MM.1S (cell line): ENCODE results near the gene KANK2.

Experiments
- DNase-seq: peaks from one replicate; pipeline ENCODE4 v3.0.0-alpha.2; 2015
- H2AFZ ChIP-seq: fragments of 300-600 bp; sonication (generic); 2 replicates; pipeline ENCODE4 v1.6.0; 2016; ENCODE audit warnings: antibody characterized with exemption, low read length
- H3F3A ChIP-seq: fragments of 300-600 bp; sonication (generic); 2 replicates; pipeline ENCODE4 v1.6.1; 2016; ENCODE audit warnings: mild to moderate bottlenecking, antibody characterized with exemption, low read length, moderate library complexity, mixed read lengths; ENCODE audit not compliant: insufficient read depth
- H3K27ac ChIP-seq: fragments of 300-600 bp; sonication (generic); 2 replicates; pipeline ENCODE4 v1.5.1; 2016; ENCODE audit warnings: mild to moderate bottlenecking, low read length
- H3K27me3 ChIP-seq: fragments of 300-600 bp; sonication (generic); replicated peaks from 2 replicates; pipeline ENCODE4 v1.6.0; 2016; ENCODE audit warnings: low read length; ENCODE audit not compliant: insufficient read depth
- H3K36me3 ChIP-seq: fragments of 300-600 bp; sonication (generic); replicated peaks from 2 replicates; pipeline ENCODE4 v1.6.1; 2016; ENCODE audit warnings: mild to moderate bottlenecking, low read length, mixed read lengths; ENCODE audit not compliant: insufficient read depth
- H3K4me1 ChIP-seq: fragments of 300-600 bp; sonication (generic); 2 replicates; pipeline ENCODE4 v1.6.1; 2016; ENCODE audit warnings: low read length, mixed read lengths
- H3K4me2 ChIP-seq: fragments of 300-600 bp; sonication (generic); 2 replicates; pipeline ENCODE4 v1.6.0; 2016; ENCODE audit warnings: low read depth, low read length
- H3K4me3 ChIP-seq: fragments of 300-600 bp; sonication (generic); 2 replicates; pipeline ENCODE4 v1.5.1; 2016; ENCODE audit warnings: low read length, mixed read lengths
- H3K79me2 ChIP-seq: fragments of 300-600 bp; sonication (generic); 2 replicates; pipeline ENCODE4 v1.6.1; 2016; ENCODE audit warnings: mixed run types, low read length, mixed read lengths
- H3K9ac ChIP-seq: fragments of 300-600 bp; sonication (generic); 2 replicates; pipeline ENCODE4 v1.6.1; 2016; ENCODE audit warnings: low read length, mixed read lengths
- H3K9me2 ChIP-seq: fragments of 300-600 bp; sonication (generic); replicated peaks from 2 replicates; pipeline ENCODE4 v1.6.1; 2016; ENCODE audit warnings: mild to moderate bottlenecking, low read length, mixed read lengths; ENCODE audit not compliant: insufficient read depth
- H3K9me3 ChIP-seq: fragments of 300-600 bp; sonication (generic); replicated peaks from 2 replicates; pipeline ENCODE4 v1.6.1; 2016; ENCODE audit warnings: mild to moderate bottlenecking, low read length, mixed read lengths; ENCODE audit not compliant: insufficient read depth
- H4K20me1 ChIP-seq: fragments of 300-600 bp; sonication (generic); 2 replicates; pipeline ENCODE4 v1.6.1; 2016; ENCODE audit warnings: mild to moderate bottlenecking, low read length, moderate library complexity, mixed read lengths; ENCODE audit not compliant: insufficient read depth
- CTCF ChIP-seq: fragments of 300-600 bp; sonication (generic); IDR thresholded peaks from 2 replicates; pipeline ENCODE4 v1.5.1; 2016; ENCODE audit warnings: antibody characterized with exemption, low read length, mixed read lengths
- EZH2 ChIP-seq: fragments of 300-600 bp; sonication (generic); optimal IDR thresholded peaks from 2 replicates; pipeline ENCODE3; 2017; ENCODE audit warnings: low read depth, mild to moderate bottlenecking, antibody characterized with exemption, low read length, mixed read lengths
- EZH2phosphoT487 ChIP-seq: fragments of 300-600 bp; sonication (generic); IDR thresholded peaks from 2 replicates; pipeline ENCODE4 v1.6.1; 2018; ENCODE audit warnings: antibody characterized with exemption, low read length

The KANK2 gene

DNA sequence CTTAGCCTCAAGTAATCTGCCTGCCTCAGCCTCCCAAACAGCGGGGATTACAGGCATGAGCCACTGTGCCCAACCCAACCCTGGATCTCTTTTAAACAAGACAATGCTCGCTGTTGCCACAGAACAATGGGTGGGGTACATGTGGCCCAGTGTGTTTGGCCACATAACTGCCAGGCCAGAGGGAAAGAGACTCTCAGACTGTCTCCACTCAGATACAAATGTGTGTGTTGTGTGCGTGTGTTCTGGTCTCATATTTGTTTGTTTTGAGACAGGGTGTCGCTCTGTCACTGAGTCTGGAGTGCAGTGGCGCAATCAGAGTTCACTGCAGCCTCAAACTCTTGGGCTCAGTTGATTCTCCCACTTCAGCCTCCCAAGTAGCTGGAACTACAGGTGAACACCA is 82.3 kb downstream of the KANK2 start:
- Histone ChIP-seq H3K9me3 (no peaks in the 10 kb centered on the region), H2AFZ (no peak overlapping the region), H3K4me3 (no peak overlapping the region), H4K20me1 (peaks cover 6% of the 10 kb centered on the region; the same call in 1 of the 2 replicates), H3F3A (peaks cover 15% of the 10 kb centered on the region; the same call in 1 of the 2 replicates), H3K4me1 (peaks cover 9% of the 10 kb centered on the region), H3K4me2 (no peak overlapping the region), H3K27me3 (no peaks in the 10 kb centered on the region), H3K79me2 (peaks cover 43% of the 10 kb centered on the region), H3K36me3 (peaks cover 41% of the 10 kb centered on the region), H3K9me2 (no peaks in the 10 kb centered on the region), H3K9ac (no peak overlapping the region), H3K27ac (no peak overlapping the region)
- no peak for DNase-seq
- no peak for TF ChIP-seq CTCF
- no peak for TF ChIP-seq EZH2phosphoT487
- no peak for TF ChIP-seq EZH2
